ENCODE measurements around the gene PACSIN2. TPM values are rescaled to one million over a fixed set of nuclear protein-coding genes. Genes with fewer than 3 reads are reported as not detected.

The PACSIN2 gene
- total and polyA plus RNA-seq, 2 experiments from 2014 or later: 23.5 to 57.3 TPM

DNA sequence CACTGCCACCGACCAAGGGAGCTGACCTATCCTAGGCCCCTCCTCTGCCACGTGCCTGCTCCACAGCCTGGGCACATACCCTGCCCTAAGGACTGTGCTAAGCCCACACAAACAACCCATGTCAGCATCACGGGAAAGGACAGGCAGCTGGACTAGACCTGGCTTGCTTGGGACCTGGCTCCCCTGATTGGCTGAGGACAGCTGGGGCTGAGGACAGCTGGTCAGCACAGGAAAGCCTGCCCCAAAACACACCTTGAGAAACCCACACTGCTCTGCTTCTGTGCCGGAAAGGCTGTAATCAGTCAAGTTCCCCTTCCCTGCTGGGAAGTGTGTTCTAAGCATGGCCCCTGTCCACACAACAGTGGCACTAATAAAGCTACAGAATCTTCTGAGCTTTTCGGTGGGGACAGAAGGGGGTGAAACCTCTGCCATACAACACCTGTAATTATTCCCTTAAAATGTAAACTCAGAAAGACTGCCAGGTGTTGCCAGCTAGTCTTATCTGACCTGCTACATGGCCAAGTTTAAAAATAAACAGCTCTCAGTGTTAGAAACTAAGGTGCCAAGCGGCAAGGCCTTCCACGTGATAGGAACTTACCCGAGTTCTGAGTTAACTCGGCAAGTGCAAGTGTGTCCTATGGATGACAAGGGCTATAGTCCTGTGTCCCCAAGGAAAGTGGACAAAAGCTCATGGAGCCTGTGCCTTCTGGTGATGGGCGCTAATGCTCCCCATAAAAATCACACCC is 122.2 kb downstream of the PACSIN2 start (continued):
- no peak for TF ChIP-seq CTCF (conservative IDR thresholded peaks at IDR 0.05; ENCODE audit: low read depth in 2 of 2)
- no peak for TF ChIP-seq EZH2phosphoT487 (IDR thresholded peaks at IDR 0.05; ENCODE audit: unreplicated experiment)

- Mint-ChIP-seq H3K36me3 (ENCODE audit: low read depth) (peaks cover 22% of the 10 kb centered on the region), H3K4me1 (peaks cover 21% of the 10 kb centered on the region), H3K27ac (peak overlapping the region; percentile 86), H3K27me3 (ENCODE audit: insufficient read depth, low read depth, poor library complexity) (peaks cover 6% of the 10 kb centered on the region), H3K4me3 (no peak overlapping the region), H3K9me3 (no peaks in the 10 kb centered on the region)
- no peak overlapping the region for H2AFZ ChIP-seq
- no peaks in the 10 kb centered on the region for H3K27me3 ChIP-seq (ENCODE audit: insufficient read depth)
- no peaks in the 10 kb centered on the region; the same call in 1 of the 2 replicates for H3K4me1 ChIP-seq (ENCODE audit: insufficient read depth)
- H3K9me2 ChIP-seq (ENCODE audit: insufficient read depth): no peaks in the 10 kb centered on the region
- H3F3A ChIP-seq (replicated peaks; ENCODE audit: low read depth): no peaks in the 10 kb centered on the region
- no peak overlapping the region for H3K27ac ChIP-seq (ENCODE audit: low read depth)
- no peak overlapping the region for H3K4me2 ChIP-seq
- no peak for DNase-seq (ENCODE audit: low spot score)
- peaks cover 4% of the 10 kb centered on the region; the same call in 1 of the 2 replicates for H3K36me3 ChIP-seq (ENCODE audit: insufficient read depth)
- H3K79me2 ChIP-seq (replicated peaks; ENCODE audit: insufficient read depth): peaks cover 12% of the 10 kb centered on the region
- ATAC-seq: no peak
- H4K20me1 ChIP-seq (replicated peaks; ENCODE audit: insufficient read depth): peaks cover 16% of the 10 kb centered on the region
- H3K4me3 ChIP-seq: no peak overlapping the region
- no peak for TF ChIP-seq POLR2AphosphoS5 (IDR thresholded peaks at IDR 0.05; ENCODE audit: low read depth)
- TF ChIP-seq CREB1 (CRISPR knock-in tag; IDR thresholded peaks at IDR 0.05; ENCODE audit: low read depth): no peak
- no peak for TF ChIP-seq EZH2 (IDR thresholded peaks at IDR 0.05; ENCODE audit: low read depth, unreplicated experiment)
- no peak for TF ChIP-seq ZNF331 (CRISPR knock-in tag; IDR thresholded peaks at IDR 0.05; ENCODE audit: low read depth)
- no peak for TF ChIP-seq NANOG (IDR thresholded peaks at IDR 0.05; ENCODE audit: borderline replicate concordance)
- TF ChIP-seq JUNB (IDR thresholded peaks at IDR 0.05; ENCODE audit: unreplicated experiment): no peak
- TF ChIP-seq, protein P1, sequence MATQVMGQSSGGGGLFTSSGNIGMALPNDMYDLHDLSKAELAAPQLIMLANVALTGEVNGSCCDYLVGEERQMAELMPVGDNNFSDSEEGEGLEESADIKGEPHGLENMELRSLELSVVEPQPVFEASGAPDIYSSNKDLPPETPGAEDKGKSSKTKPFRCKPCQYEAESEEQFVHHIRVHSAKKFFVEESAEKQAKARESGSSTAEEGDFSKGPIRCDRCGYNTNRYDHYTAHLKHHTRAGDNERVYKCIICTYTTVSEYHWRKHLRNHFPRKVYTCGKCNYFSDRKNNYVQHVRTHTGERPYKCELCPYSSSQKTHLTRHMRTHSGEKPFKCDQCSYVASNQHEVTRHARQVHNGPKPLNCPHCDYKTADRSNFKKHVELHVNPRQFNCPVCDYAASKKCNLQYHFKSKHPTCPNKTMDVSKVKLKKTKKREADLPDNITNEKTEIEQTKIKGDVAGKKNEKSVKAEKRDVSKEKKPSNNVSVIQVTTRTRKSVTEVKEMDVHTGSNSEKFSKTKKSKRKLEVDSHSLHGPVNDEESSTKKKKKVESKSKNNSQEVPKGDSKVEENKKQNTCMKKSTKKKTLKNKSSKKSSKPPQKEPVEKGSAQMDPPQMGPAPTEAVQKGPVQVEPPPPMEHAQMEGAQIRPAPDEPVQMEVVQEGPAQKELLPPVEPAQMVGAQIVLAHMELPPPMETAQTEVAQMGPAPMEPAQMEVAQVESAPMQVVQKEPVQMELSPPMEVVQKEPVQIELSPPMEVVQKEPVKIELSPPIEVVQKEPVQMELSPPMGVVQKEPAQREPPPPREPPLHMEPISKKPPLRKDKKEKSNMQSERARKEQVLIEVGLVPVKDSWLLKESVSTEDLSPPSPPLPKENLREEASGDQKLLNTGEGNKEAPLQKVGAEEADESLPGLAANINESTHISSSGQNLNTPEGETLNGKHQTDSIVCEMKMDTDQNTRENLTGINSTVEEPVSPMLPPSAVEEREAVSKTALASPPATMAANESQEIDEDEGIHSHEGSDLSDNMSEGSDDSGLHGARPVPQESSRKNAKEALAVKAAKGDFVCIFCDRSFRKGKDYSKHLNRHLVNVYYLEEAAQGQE (IDR thresholded peaks at IDR 0.05; ENCODE audit: unreplicated experiment): no peak
- TF ChIP-seq, protein P2, sequence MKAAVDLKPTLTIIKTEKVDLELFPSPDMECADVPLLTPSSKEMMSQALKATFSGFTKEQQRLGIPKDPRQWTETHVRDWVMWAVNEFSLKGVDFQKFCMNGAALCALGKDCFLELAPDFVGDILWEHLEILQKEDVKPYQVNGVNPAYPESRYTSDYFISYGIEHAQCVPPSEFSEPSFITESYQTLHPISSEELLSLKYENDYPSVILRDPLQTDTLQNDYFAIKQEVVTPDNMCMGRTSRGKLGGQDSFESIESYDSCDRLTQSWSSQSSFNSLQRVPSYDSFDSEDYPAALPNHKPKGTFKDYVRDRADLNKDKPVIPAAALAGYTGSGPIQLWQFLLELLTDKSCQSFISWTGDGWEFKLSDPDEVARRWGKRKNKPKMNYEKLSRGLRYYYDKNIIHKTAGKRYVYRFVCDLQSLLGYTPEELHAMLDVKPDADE (IDR thresholded peaks at IDR 0.05): no peak
- no peak for TF ChIP-seq CTCF (conservative IDR thresholded peaks at IDR 0.05; ENCODE audit: low read depth in 2 of 2)
- no peak for TF ChIP-seq EZH2phosphoT487 (IDR thresholded peaks at IDR 0.05; ENCODE audit: unreplicated experiment)
- TF ChIP-seq ZNF114 (CRISPR knock-in tag; IDR thresholded peaks at IDR 0.05): no peak
These were observed 122.8 kb downstream of the PACSIN2 start for GRCh38 chr22:42892156-42892555.

Data from GM23338 (cell line).